NCI-H2196 (cell line): ENCODE data around the gene OR13A1.
"Not testable (repeated sequence)": the region's sequence is repeated elsewhere in the genome, so short reads cannot be mapped to it uniquely, and the experiment has no call there.

Experiments
- DNase-seq: peaks from one replicate; lab custom pipeline; 2025; ENCODE audit not compliant: unreplicated experiment; lab: John Stamatoyannopoulos, UW

The OR13A1 gene

GRCh38 chr10:45315508-45315907, at the start of gene OR13A1:
Gene OR13A1, minus strand, starts transcription at chr10:45315608. Its CDS starts 11,186 bp downstream, at chr10:45304422.
- no peak for DNase-seq

- not testable (repeated sequence) for DNase-seq
Observed at GRCh38 chr10:45361983-45362799, 46.8 kb upstream of the OR13A1 start.

- DNase-seq, result not testable (repeated sequence)
Observed at GRCh38 chr10:45358961-45359360, 43.6 kb upstream of the OR13A1 start.

GRCh38 chr10:45355494-45355893, 40.1 kb upstream of the OR13A1 start:
- no peak for DNase-seq

- DNase-seq, result no peak
Observed at GRCh38 chr10:45354261-45354660, 38.9 kb upstream of the OR13A1 start.

- DNase-seq, result no peak
Observed at GRCh38 chr10:45353186-45353585, 37.8 kb upstream of the OR13A1 start.

GRCh38 chr10:45348196-45348765, 32.9 kb upstream of the OR13A1 start:
- not testable (repeated sequence) for DNase-seq

- not testable (repeated sequence) for DNase-seq
Observed at GRCh38 chr10:45347464-45347863, 32.1 kb upstream of the OR13A1 start.

- not testable (repeated sequence) for DNase-seq
Observed at GRCh38 chr10:45346652-45347335, 31.4 kb upstream of the OR13A1 start.

GRCh38 chr10:45340420-45340819, 25.0 kb upstream of the OR13A1 start:
- not testable (repeated sequence) for DNase-seq

- no peak for DNase-seq
Observed at GRCh38 chr10:45339894-45340293, 24.5 kb upstream of the OR13A1 start.

- not testable (repeated sequence) for DNase-seq
Observed at GRCh38 chr10:45331824-45332223, 16.4 kb upstream of the OR13A1 start.

- DNase-seq, result not testable (repeated sequence)
Observed at GRCh38 chr10:45326864-45327263, 11.5 kb upstream of the OR13A1 start.

GRCh38 chr10:45325116-45325515, 9.7 kb upstream of the OR13A1 start:
- no peak for DNase-seq

GRCh38 chr10:45319702-45320101, 4.3 kb upstream of the OR13A1 start:
- DNase-seq, result no peak

GRCh38 chr10:45313264-45313873, 2.0 kb downstream of the OR13A1 start:
- DNase-seq, result no peak

- DNase-seq, result no peak
Observed at GRCh38 chr10:45308707-45309106, 6.7 kb downstream of the OR13A1 start.

GRCh38 chr10:45302573-45302972, 12.8 kb downstream of the OR13A1 start:
- DNase-seq, result no peak

GRCh38 chr10:45298341-45298955, 17.0 kb downstream of the OR13A1 start:
- DNase-seq, result not testable (repeated sequence)

- DNase-seq, result no peak
Observed at GRCh38 chr10:45294681-45295080, 20.7 kb downstream of the OR13A1 start.

- DNase-seq, result no peak
Observed at GRCh38 chr10:45286980-45287379, 28.4 kb downstream of the OR13A1 start.
